Lower leg skin (tissue), 3 donors: Measurements from ENCODE around the gene WFDC1.

ENCODE experiments used
- POLR2A ChIP-seq, 2 donors: fragments of 450-650 bp; IDR thresholded peaks; one replicate each; pipeline ENCODE4 v1.6.1; 2016 to 2017; ENCODE audit warnings: antibody characterized with exemption in 2 of 2, mild to moderate bottlenecking in 1 of 2, moderate library complexity in 1 of 2
- TF ChIP-seq, protein P1 (sequence below), 3 donors: fragments of 450-650 bp; IDR thresholded peaks; one replicate each; pipeline ENCODE4 v1.5.1; 2016; ENCODE audit warnings: antibody characterized with exemption in 3 of 3, mild to moderate bottlenecking in 3 of 3, moderate library complexity in 2 of 3

DNA sequence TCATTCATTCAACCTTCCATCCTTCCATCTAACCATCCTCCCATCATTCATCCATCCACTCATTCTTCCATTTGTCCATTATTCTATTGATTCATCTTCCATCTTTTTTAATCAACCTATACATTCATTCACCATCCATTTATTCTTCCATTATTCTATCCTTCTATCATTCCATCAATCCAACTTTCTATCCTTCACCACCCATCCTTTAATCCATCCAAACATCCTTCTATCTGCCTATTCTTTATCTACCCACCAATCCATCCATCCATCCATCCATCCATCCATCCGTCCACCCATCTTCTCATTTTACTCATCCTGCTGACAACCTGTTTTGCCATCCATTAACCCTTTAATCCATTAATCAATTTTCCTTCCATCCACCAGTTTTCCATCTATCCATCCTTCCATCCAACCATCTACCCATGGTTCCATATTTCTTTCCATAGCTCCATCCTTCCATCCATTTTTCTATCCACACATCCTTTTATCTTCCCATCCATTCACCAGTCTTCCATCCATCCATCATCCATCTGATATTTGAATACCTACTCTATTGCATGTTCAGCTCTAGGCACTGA, 21.8 kb upstream of the WFDC1 start:
- no peak for TF ChIP-seq POLR2A (IDR thresholded peaks at IDR 0.05)
- TF ChIP-seq, protein P1, sequence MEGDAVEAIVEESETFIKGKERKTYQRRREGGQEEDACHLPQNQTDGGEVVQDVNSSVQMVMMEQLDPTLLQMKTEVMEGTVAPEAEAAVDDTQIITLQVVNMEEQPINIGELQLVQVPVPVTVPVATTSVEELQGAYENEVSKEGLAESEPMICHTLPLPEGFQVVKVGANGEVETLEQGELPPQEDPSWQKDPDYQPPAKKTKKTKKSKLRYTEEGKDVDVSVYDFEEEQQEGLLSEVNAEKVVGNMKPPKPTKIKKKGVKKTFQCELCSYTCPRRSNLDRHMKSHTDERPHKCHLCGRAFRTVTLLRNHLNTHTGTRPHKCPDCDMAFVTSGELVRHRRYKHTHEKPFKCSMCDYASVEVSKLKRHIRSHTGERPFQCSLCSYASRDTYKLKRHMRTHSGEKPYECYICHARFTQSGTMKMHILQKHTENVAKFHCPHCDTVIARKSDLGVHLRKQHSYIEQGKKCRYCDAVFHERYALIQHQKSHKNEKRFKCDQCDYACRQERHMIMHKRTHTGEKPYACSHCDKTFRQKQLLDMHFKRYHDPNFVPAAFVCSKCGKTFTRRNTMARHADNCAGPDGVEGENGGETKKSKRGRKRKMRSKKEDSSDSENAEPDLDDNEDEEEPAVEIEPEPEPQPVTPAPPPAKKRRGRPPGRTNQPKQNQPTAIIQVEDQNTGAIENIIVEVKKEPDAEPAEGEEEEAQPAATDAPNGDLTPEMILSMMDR (IDR thresholded peaks at IDR 0.05), result no peak
